Activated CD8-positive, alpha-beta memory T cell treated with anti-CD3 and anti-CD28 coated beads for 36 hours (primary cell): ENCODE results near the gene FXR2. TPM values are rescaled to one million over a fixed set of nuclear protein-coding genes. Genes with fewer than 3 reads are reported as not detected.
"Not testable (repeated sequence)": the region's sequence is repeated elsewhere in the genome, so short reads cannot be mapped to it uniquely, and the experiment has no call there.

Experiments
- CTCF ChIA-PET: fragments of 350-600 bp; sonication (Branson Sonifier 250); formaldehyde crosslinking; loops from one replicate; lab custom pipeline; 2021; ENCODE audit warnings: antibody characterized with exemption; lab: Charles Lee
- POLR2A ChIA-PET: fragments of 350-600 bp; sonication (Branson Sonifier 250); formaldehyde crosslinking; loops from one replicate; lab custom pipeline; 2021; ENCODE audit warnings: antibody characterized with exemption; lab: Charles Lee
- total RNA-seq, 2 experiments: library from RNA; stranded (reverse); gene quantifications; one replicate each; pipeline ENCODE4 v1.2.3, GENCODE V29; 2021

FXR2 gene
- total RNA-seq = 10 to 100 TPM; 46.4 to 47.2 TPM

DNA sequence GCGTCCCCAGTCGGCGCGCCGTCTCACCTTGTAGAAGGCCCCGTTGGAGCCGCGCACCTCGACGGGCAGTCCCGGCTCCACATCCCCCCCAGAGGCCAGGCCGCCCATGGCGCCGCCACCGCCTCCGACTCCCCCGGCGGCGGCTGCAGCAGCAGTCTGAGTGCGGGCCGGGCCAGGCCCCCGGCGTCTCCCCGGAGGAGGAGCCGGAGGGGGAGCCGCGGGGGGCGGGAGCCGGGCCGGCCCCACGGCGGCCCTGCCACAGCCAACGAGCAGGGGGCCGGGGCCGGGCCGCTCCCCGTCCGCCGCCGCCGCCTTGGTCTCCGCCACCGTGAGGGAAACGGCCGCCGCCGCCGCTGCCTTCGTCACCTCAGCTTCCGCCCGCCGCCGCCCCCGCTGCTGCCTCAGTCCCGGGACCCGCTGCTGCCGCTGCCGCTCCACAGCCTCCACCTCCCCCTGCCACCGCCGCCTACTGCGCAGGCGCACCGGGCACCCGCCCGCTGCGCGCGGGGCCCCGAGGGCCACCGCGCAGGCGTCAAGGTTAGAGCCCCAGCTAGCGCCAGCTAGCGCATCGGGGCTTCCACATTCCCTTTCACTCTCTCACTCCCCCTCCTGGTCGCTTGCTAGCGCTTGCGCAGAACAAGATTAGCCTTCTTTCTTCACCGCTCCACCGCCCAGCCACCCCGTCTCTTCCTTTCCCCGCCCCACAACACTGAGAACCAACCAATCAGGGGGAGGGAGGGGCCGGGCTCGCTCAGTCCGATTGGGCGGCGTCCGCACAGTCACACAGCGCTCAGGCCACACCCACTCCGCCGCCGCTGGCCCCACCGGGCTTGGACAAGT is at the start of gene FXR2:
FXR2 (minus strand) TSS at position 473 of the 840 bp plus-strand sequence; CDS start at position 108, 365 bp downstream.
- POLR2A ChIA-PET = interaction anchor here (0.6 to 2.8 kb wide), 5 partner anchors 13 to 442 kb away, joined by 3 to 21 read pairs (median 4); partner anchors contain the start of genes SAT2, TP53 and WRAP53
- CTCF ChIA-PET = interaction anchor here (0.6 to 1.6 kb wide), 7 partner anchors 11 to 73 kb away, joined by 3 to 11 read pairs (median 3); partner anchors contain the start of genes SAT2, TNFSF13 and TP53

- POLR2A ChIA-PET = interaction anchor here (0.6 to 0.8 kb wide), 2 partner anchors 14 to 427 kb away, joined by 3 read pairs; no protein-coding TSS in a partner anchor
- CTCF ChIA-PET = interaction anchor here (1.0 to 1.1 kb wide), 2 partner anchors 16 to 42 kb away, joined by 3 to 4 read pairs; no protein-coding TSS in a partner anchor
Observed at GRCh38 chr17:7656958-7657609, 42.4 kb upstream of the FXR2 start.

DNA sequence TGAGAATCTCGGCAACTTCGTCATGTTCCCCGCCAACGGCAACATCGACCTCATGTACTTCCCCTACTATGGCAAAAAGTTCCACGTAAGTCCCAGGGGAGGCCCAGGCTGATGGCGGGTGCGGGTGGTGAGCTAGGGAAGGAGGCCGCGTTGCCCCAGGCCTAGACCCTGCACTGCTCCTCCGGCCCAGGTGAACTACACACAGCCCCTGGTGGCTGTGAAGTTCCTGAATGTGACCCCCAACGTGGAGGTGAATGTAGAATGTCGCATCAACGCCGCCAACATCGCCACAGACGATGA is 40.8 kb upstream of the FXR2 start:
- ChIA-PET POLR2A (interaction anchor here (1.1 kb wide), 1 partner anchor 31 kb away, joined by 3 read pairs; no protein-coding TSS in a partner anchor), CTCF (no interaction called here)

GRCh38 chr17:7654832-7655540 is 40.3 kb upstream of the FXR2 start:
- POLR2A ChIA-PET = no interaction called here
- CTCF ChIA-PET = no interaction called here

DNA sequence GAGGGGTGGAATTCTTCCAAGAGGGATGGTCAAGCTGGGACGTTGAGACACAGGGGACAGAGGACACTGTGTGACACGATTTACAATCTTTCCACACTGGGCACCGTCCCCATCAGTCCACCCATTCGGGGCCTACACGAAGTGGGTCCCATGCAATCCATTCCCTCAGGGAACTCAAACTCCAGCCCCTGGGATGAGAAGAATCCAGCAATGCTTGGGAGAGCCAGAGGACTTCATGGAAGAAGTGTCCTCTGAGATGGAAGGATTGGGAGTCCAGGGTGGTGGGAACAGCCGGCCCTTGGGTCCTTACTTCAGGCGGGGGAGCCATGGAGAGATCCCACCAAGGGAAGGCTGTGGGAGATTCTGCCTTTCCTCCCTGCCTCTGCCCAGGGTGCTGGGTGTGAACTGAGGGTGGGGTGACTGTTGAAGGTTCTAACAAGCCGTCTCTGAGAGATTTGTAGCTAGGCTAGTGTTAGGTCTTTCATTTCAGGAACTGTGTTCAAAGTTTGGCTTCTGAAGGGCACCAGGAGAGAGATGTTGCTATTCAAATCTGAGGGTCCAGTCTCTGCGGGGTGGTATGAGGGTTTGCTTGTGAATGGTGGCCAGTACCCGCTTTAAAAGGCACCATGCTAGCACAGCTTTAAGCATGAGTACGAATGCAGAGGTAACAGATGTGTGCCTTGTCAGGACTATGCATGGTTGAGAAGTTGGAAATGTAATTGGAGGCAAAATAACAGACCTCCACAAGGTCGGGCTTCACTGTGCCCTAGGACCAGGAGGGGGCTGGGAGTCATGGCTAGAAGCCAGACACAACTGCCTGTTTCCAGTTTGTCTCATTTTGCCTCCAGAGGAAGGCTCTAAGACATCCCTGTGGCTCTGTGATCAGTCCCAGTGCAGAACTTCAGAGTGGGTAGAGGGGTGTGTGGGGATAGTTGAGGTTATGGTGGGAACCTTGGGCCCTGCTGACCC is 38.0 kb upstream of the FXR2 start:
- POLR2A ChIA-PET = interaction anchor here (0.5 kb wide), 1 partner anchor 205 kb away, joined by 3 read pairs; the partner anchor contains the start of gene NAA38

GRCh38 chr17:7651665-7652387 is 37.1 kb upstream of the FXR2 start:
- POLR2A ChIA-PET = interaction anchor here (0.5 to 1.5 kb wide), 3 partner anchors 34 to 205 kb away, joined by 3 to 8 read pairs (median 3); partner anchors contain the start of genes FXR2 and NAA38
- CTCF ChIA-PET = interaction anchor here (1.3 kb wide), 1 partner anchor 21 kb away, joined by 6 read pairs; no protein-coding TSS in a partner anchor

More for the DNA sequence above, 38.0 kb upstream of the FXR2 start:
- CTCF ChIA-PET = interaction anchor here (1.4 kb wide), 1 partner anchor 20 kb away, joined by 3 read pairs; no protein-coding TSS in a partner anchor

DNA sequence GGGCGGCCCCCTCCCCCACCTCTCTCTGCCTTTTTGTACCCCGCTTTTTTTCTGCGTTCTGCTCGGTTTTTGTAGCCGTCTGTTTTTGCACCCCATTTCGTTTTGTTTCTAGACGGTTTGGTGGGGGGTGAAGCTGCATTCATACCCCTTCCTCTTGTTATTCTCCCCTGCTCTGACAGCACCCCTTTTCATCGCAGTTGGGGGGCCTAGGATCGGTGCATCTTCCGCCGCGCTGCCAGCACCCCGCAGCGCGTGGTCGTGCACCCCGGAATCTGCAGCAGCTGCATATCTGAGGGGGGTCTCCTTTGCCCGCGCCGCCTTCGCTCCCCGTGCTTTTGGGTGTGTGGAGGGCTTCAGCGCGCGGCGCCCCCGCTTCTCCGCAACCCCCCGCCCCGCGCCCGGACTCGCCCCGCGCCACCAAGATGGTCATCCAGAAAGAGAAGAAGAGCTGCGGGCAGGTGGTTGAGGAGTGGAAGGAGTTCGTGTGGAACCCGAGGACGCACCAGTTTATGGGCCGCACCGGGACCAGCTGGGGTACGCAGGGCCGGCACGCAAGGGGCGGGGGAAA is 36.5 kb upstream of the FXR2 start:
- ChIA-PET CTCF (interaction anchor here (0.9 to 1.3 kb wide), 2 partner anchors 22 to 62 kb away, joined by 3 to 6 read pairs; no protein-coding TSS in a partner anchor), POLR2A (interaction anchor here (0.6 to 1.5 kb wide), 2 partner anchors 35 to 36 kb away, joined by 3 to 8 read pairs; partner anchors contain the start of gene FXR2)

DNA sequence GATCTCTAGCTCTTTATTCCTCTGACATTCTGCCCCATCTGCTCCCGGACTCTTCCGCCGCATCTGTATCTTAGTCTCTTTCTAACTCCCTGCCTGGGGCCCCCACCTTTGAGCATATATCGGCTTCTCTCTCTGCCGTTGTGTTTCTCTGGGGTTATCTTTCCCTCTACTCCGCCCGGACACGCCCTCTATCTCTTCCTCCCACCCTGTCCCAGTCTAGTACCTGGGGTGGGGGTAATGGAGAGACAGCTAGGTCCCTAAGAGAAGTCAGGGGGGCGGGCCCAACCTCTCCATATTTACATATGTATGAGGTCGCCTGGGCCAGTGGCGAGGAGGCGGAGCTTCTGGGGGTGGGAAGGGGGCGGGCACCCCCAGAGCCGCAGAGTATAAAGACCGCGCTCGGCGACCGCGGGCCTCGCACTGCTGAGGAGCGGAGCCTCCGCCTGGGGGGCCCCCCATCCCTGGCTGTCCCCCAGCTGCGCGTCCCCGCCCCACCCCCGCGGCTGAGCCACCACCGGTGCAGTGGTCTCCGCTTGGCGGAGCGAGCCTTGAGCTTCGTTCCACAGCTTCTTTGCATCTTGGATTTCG is 35.9 kb upstream of the FXR2 start, which contains the start of gene ATP1B2:
ATP1B2 (plus strand) TSS at position 418 of the 588 bp plus-strand sequence. CDS start 593 bp downstream, outside the sequence.
- POLR2A ChIA-PET = interaction anchor here (0.6 to 1.5 kb wide), 3 partner anchors 8 to 39 kb away, joined by 3 to 8 read pairs (median 3); no protein-coding TSS in a partner anchor
- CTCF ChIA-PET = interaction anchor here (0.9 to 1.3 kb wide), 2 partner anchors 23 to 61 kb away, joined by 3 to 6 read pairs; no protein-coding TSS in a partner anchor

DNA sequence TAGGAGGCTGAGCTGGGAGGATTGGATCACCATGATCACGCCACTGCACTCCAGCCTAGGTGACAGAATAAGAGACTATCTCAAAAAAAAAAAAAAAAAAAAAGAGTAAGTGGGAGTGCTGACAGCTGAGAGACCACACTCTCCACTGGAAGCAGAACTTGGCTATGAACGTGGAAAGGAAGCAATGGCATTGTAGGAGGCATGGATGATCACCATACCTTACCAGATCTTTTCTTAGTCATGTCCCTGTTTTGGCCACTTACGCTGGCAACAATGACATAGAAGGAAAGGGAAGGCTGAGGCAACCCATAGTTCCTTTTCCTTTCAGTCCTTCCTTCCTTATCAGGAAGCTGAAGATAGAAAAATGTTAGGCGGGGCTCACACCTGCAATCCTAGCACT is 32.3 kb upstream of the FXR2 start:
- POLR2A ChIA-PET = no interaction called here
- CTCF ChIA-PET = interaction anchor here (1.2 kb wide), 1 partner anchor 41 kb away, joined by 3 read pairs; the partner anchor contains the start of genes TP53 and WRAP53

- ChIA-PET POLR2A (no interaction called here), CTCF (interaction anchor here (1.2 kb wide), 1 partner anchor 41 kb away, joined by 3 read pairs; the partner anchor contains the start of genes TP53 and WRAP53)
Observed at GRCh38 chr17:7646457-7646856, 31.8 kb upstream of the FXR2 start.

DNA sequence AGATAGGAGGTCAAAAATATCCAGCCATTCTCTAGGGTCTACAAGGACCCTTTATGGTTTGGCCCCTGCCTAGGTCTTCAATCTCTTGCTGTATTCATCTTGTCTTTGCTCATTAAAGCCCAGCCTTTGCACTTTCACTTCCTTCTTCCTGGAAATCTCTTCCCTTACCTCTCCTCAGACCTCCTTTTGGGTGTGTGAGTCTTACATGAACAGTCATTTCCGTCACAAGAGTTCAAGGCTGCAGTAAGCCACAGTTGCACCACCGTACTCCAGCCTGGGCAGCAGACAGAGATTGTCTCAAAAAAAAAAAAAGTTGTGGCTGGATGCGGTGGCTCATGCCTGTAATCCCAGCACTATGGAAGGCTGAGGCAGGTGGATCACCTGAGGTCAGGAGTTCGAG is 30.1 kb upstream of the FXR2 start:
- CTCF ChIA-PET = no interaction called here
- POLR2A ChIA-PET = no interaction called here

DNA sequence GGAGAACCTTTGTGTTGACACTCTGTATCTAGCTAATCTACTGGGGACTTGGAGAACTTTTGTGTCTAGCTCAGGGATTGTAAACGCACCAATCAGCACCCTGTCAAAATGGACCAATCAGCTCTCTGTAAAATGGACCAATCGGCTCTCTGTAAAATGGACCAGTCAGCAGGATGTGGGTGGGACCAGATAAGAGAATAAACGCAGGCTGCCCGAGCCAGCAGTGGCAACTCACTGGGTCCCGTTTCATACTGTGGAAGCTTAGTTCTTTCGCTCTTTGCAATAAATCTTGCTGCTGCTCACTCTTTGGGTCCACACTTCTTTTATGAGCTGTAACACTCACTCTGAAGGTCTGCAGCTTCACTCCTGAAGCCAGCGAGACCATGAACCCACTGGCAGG is 26.9 kb upstream of the FXR2 start:
- POLR2A ChIA-PET = interaction anchor here (0.6 kb wide), 1 partner anchor 156 kb away, joined by 4 read pairs; no protein-coding TSS in a partner anchor
- CTCF ChIA-PET = not testable (repeated sequence)

- ChIA-PET CTCF (no interaction called here), POLR2A (no interaction called here)
Observed at GRCh38 chr17:7640783-7641182, 26.1 kb upstream of the FXR2 start.

DNA sequence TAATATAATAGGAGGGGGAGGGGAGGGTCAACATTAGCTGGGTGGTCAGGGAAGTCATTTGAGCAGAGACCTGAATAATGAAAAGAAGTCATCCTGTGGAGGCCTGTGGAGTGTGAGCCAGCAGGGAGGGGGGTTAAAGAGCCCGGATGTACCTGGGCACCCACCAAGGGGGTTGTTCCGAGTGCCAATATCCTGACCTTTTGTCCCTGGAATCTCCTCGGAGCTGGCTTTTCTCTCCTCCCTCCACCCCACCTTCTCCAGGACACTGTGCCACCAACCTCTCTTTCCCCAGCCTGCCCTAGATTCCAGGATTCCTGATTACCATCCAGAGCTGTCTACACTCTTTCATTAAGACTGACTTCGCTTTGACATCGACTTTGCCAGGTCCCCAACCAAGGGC is 21.5 kb upstream of the FXR2 start:
- CTCF ChIA-PET = interaction anchor here (1.1 kb wide), 1 partner anchor 51 kb away, joined by 4 read pairs; the partner anchor contains the start of gene TP53
- POLR2A ChIA-PET = no interaction called here

DNA sequence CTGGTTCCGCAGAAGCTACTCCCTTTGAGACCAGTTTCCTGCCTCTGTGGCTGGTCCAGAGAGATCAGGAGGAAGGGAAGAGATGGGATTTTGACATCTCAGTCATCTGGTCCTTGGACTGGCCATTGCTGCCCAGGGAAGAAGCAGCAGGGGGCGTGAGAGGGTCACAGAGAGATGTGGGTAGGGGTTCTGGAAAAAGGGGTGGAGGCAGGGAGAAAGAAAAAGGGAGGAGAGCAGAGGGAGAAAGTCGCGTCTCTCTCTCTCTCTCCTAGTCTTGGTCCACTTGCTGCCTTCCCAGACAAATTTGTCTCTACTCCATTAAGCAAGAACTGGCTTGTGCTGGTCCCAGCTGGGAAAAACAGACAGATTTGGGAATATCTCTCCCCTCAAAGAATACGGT is 19.7 kb upstream of the FXR2 start:
- POLR2A ChIA-PET = no interaction called here
- CTCF ChIA-PET = interaction anchor here (0.6 to 1.4 kb wide), 2 partner anchors 53 to 696 kb away, joined by 3 read pairs; partner anchors contain the start of gene TP53

- POLR2A ChIA-PET = interaction anchor here (1.5 kb wide), 1 partner anchor 53 kb away, joined by 3 read pairs; no protein-coding TSS in a partner anchor
Observed at GRCh38 chr17:7633093-7633492, 18.4 kb upstream of the FXR2 start.

More at GRCh38 chr17:7633093-7633492, 18.4 kb upstream of the FXR2 start:
- CTCF ChIA-PET = interaction anchor here (0.9 to 2.2 kb wide), 7 partner anchors 21 to 197 kb away, joined by 3 to 13 read pairs (median 3); partner anchors contain the start of genes TP53 and WRAP53
